Activated naive CD4-positive, alpha-beta T cell (primary cell): ENCODE results near the gene SARS2.

Experiments used
- DNase-seq, 4 experiments: peaks; one replicate each; lab custom pipeline; 2025; lab: John Stamatoyannopoulos, UW

The SARS2 gene

GRCh38 chr19:38917921-38918491, 12.6 kb downstream of the SARS2 start:
- no peak for DNase-seq

GRCh38 chr19:38917516-38917915, 13.0 kb downstream of the SARS2 start:
- DNase-seq: no peak

- no peak for DNase-seq
These were observed 14.9 kb downstream of the SARS2 start for GRCh38 chr19:38915329-38916321.

GRCh38 chr19:38913958-38914357, 16.6 kb downstream of the SARS2 start:
- no peak for DNase-seq

GRCh38 chr19:38912600-38913514, 17.7 kb downstream of the SARS2 start:
- DNase-seq: no peak

GRCh38 chr19:38911388-38912001, 19.1 kb downstream of the SARS2 start:
- DNase-seq: no peak

- DNase-seq: no peak
These were observed 20.1 kb downstream of the SARS2 start for GRCh38 chr19:38910488-38910887.

GRCh38 chr19:38908911-38909310, 21.7 kb downstream of the SARS2 start:
- no peak for DNase-seq

GRCh38 chr19:38907670-38908069, 22.9 kb downstream of the SARS2 start:
- DNase-seq: no peak

GRCh38 chr19:38907227-38907626, 23.3 kb downstream of the SARS2 start:
- DNase-seq: no peak

GRCh38 chr19:38905620-38906019, 24.9 kb downstream of the SARS2 start:
- no peak for DNase-seq

- no peak for DNase-seq
These were observed 25.7 kb downstream of the SARS2 start for GRCh38 chr19:38904581-38905539.

GRCh38 chr19:38901683-38902082, 28.9 kb downstream of the SARS2 start:
- DNase-seq: no peak

GRCh38 chr19:38900743-38901190, 29.8 kb downstream of the SARS2 start:
- no peak for DNase-seq

- DNase-seq: no peak
These were observed 30.3 kb downstream of the SARS2 start for GRCh38 chr19:38900202-38900629.

- peak; percentile 89 to 96 (median 92) for DNase-seq
These were observed 30.9 kb downstream of the SARS2 start, which contains the start of the genes NFKBIB and SIRT2 for GRCh38 chr19:38899447-38900201. Gene NFKBIB, plus strand, starts transcription at chr19:38899969. Its CDS starts 64 bp downstream, at chr19:38900033. Gene SIRT2, minus strand, starts transcription at chr19:38899618. Its CDS starts 97 bp downstream, at chr19:38899521.

GRCh38 chr19:38898788-38899446, 31.6 kb downstream of the SARS2 start:
- DNase-seq: no peak

GRCh38 chr19:38894968-38895367, 35.6 kb downstream of the SARS2 start:
- no peak for DNase-seq

GRCh38 chr19:38893341-38893771, 37.2 kb downstream of the SARS2 start:
- DNase-seq: no peak
